Measurements from ENCODE around the gene NUTM2A. TPM values are rescaled to one million over a fixed set of nuclear protein-coding genes. Genes with fewer than 3 reads are reported as not detected.
A peak's percentile ranks its signal among the peaks of the same experiment; 100 is the strongest.
"Not testable (repeated sequence)": the region's sequence is repeated elsewhere in the genome, so short reads cannot be mapped to it uniquely, and the experiment has no call there.

Gene NUTM2A
- total RNA-seq, 1 experiment from 2014 or later = 0.82 TPM

DNA sequence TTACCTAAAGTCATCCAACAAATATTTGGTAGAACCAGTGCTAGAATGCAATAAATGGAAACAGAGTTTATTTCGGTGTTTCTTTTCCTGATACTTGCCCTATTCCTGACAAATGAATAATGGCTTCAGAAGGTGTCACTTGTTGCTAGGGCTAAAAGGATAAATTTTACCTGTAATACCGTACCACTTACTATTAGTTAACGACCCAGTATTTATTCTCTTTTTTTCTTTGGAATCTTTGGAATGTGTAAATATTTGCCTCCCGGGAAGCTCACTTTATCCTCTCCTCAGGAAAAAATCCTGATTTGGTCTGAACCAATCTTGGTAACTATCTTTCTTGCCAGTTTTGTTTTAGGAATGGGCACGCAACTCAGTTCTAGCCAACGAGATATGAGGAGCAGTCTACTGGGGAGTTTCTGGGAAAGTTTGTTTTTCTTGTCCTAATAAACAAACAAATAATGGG is 14.1 kb downstream of the NUTM2A start:
- not testable (repeated sequence) for DNase-seq (ENCODE audit: unreplicated experiment)

DNA sequence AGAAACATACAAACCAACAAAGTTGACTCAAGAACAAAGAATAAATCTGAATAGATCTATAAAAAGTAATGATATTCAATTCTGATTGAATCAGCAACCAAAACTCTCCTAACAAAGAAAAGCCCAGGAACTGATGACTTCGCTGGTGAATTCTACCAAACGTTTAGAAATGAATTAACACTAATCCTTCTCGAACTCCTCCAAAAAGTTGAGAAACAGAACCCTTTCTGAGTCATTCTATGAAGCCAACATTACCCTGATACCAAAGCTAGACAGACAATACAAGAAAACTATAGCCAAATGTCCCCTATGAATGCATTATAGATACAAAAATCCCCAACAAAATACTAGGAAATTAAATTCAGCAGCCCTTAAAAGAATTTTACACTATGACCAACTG is 16.9 kb downstream of the NUTM2A start:
- H3K9me3 Mint-ChIP-seq (ENCODE audit: unreplicated experiment); BruUV-seq (replicated peaks); intact Hi-C loops (cut with micrococcal nuclease); H3K4me1 Mint-ChIP-seq (ENCODE audit: insufficient read depth, unreplicated experiment); POLR2A ChIA-PET; CTCF ChIA-PET; DNase-seq (ENCODE audit: unreplicated experiment); H3K4me3 Mint-ChIP-seq (ENCODE audit: unreplicated experiment); H3K27me3 Mint-ChIP-seq (ENCODE audit: insufficient read depth, unreplicated experiment); H3K27ac Mint-ChIP-seq (ENCODE audit: low read depth, unreplicated experiment): not testable (repeated sequence)
- peaks cover 14% of the 10 kb centered on the region for H3K36me3 Mint-ChIP-seq (ENCODE audit: insufficient read depth, unreplicated experiment)

More for the DNA sequence above, 14.1 kb downstream of the NUTM2A start:
- CTCF ChIA-PET; BruUV-seq (replicated peaks); H3K36me3 Mint-ChIP-seq (ENCODE audit: insufficient read depth, unreplicated experiment); H3K27me3 Mint-ChIP-seq (ENCODE audit: insufficient read depth, unreplicated experiment); POLR2A ChIA-PET; intact Hi-C loops (cut with micrococcal nuclease); H3K4me1 Mint-ChIP-seq (ENCODE audit: insufficient read depth, unreplicated experiment); H3K27ac Mint-ChIP-seq (ENCODE audit: low read depth, unreplicated experiment); H3K9me3 Mint-ChIP-seq (ENCODE audit: unreplicated experiment); H3K4me3 Mint-ChIP-seq (ENCODE audit: unreplicated experiment): not testable (repeated sequence)

DNA sequence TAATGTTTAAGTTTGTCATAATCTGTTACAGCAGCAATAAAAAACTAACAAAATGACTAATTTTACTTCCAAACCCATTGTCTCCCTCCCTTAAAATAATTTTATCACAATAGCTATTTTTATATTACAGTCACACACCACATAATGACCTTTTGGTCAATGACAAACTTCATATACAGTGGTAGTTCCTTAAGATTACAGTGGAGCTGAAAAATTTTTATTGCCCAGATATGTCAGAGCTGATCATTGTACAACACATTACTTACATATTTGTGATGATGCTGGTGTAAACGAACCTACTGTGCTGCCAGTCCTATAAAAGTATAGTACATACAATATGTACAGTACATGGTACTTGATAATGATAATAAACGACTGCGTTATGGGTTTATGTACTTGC is 22.1 kb downstream of the NUTM2A start:
- H3K4me3 Mint-ChIP-seq (ENCODE audit: unreplicated experiment); H3K27me3 Mint-ChIP-seq (ENCODE audit: insufficient read depth, unreplicated experiment); H3K9me3 Mint-ChIP-seq (ENCODE audit: unreplicated experiment); CTCF ChIA-PET; BruUV-seq (replicated peaks); DNase-seq (ENCODE audit: unreplicated experiment); H3K27ac Mint-ChIP-seq (ENCODE audit: low read depth, unreplicated experiment); intact Hi-C loops (cut with micrococcal nuclease); POLR2A ChIA-PET; H3K4me1 Mint-ChIP-seq (ENCODE audit: insufficient read depth, unreplicated experiment): not testable (repeated sequence)
- H3K36me3 Mint-ChIP-seq (ENCODE audit: insufficient read depth, unreplicated experiment) = peaks cover 14% of the 10 kb centered on the region

DNA sequence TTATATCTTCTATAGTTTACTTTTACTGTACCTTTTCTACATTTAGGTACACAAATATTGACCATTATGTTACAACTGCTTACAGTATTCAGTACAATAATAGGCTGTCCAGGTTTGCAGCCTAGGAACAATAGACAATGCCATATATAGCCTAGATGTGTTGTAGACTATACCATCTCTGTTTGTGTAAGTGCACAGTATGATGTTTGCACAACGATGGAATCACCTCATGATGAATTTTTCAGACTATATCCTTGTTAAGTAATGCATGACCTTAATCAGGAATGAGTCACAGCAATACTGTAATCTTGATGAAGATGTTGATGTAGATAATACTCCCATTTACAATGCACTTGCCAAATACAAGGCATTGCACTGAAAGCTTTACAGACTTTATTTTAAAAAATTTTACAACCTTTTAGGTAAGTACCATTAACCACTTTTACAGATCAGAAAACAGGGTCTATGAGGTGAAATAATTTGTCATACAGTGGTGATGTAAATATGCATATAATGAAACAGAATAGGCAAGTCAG is 23.6 kb downstream of the NUTM2A start:
- DNase-seq (ENCODE audit: unreplicated experiment) = peak; percentile 16

DNA sequence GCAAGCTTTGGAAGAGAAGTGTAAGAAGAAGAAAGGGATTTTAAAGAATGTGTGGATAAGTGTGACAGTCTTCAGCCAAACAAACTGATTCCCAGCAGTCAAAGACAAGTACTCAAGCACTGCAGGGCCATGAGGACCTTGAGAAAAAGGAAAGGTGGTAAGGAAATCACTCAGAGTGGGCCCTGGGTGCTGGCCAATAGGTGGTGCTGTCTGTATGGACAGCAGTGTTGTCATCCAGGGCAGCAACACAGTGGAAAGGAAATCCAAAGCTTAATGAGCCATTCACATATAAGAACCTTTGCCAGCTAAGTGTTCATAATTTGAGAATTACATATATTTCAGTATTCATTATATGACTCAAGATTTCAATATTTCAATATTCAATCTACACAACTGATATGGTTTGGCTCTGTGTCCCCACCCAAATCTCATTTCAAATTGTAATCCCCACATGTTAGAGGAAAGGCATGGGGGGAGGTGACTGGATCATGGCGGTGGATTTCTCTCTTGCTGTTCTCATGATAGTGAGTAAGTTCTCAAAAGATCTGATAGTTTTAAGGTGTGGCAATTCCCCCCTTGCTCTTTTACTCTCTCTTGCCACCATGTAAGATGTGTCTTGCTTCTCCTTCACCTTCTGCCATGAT is 55.6 kb downstream of the NUTM2A start:
- H3K4me1 Mint-ChIP-seq (ENCODE audit: insufficient read depth, unreplicated experiment); CTCF ChIA-PET; H3K27me3 Mint-ChIP-seq (ENCODE audit: insufficient read depth, unreplicated experiment); DNase-seq (ENCODE audit: unreplicated experiment); intact Hi-C loops (cut with micrococcal nuclease); BruUV-seq (replicated peaks); H3K27ac Mint-ChIP-seq (ENCODE audit: low read depth, unreplicated experiment); POLR2A ChIA-PET; H3K9me3 Mint-ChIP-seq (ENCODE audit: unreplicated experiment); H3K36me3 Mint-ChIP-seq (ENCODE audit: insufficient read depth, unreplicated experiment); H3K4me3 Mint-ChIP-seq (ENCODE audit: unreplicated experiment): not testable (repeated sequence)

More for the DNA sequence above, 23.6 kb downstream of the NUTM2A start:
- H3K4me1 Mint-ChIP-seq (ENCODE audit: insufficient read depth, unreplicated experiment); H3K9me3 Mint-ChIP-seq (ENCODE audit: unreplicated experiment); H3K27ac Mint-ChIP-seq (ENCODE audit: low read depth, unreplicated experiment); H3K27me3 Mint-ChIP-seq (ENCODE audit: insufficient read depth, unreplicated experiment); intact Hi-C loops (cut with micrococcal nuclease); H3K4me3 Mint-ChIP-seq (ENCODE audit: unreplicated experiment); POLR2A ChIA-PET; BruUV-seq (replicated peaks): not testable (repeated sequence)
- CTCF ChIA-PET = interaction anchor here (0.6 kb wide), 1 partner anchor 1670 kb away, joined by 4 read pairs; no protein-coding TSS in a partner anchor
- peaks cover 14% of the 10 kb centered on the region for H3K36me3 Mint-ChIP-seq (ENCODE audit: insufficient read depth, unreplicated experiment)

Other genes with a start within 250 kb of the NUTM2A start
- not detected in 2 replicates for gene FAM25A, start 205.2 kb upstream of the NUTM2A start, total RNA-seq (2022)
- gene GLUD1, start 130.6 kb upstream of the NUTM2A start, total RNA-seq (2022) = 171 and 275 TPM in 2 replicates
- gene SHLD2, start 130.2 kb upstream of the NUTM2A start, total RNA-seq (2022) = 28.1 and 31.8 TPM in 2 replicates
- 2.0 and 2.3 TPM in 2 replicates for gene NUTM2D, start 132.3 kb downstream of the NUTM2A start, total RNA-seq (2022)